ENCODE measurements around the gene HLA-DMA.

HLA-DMA gene

DNA sequence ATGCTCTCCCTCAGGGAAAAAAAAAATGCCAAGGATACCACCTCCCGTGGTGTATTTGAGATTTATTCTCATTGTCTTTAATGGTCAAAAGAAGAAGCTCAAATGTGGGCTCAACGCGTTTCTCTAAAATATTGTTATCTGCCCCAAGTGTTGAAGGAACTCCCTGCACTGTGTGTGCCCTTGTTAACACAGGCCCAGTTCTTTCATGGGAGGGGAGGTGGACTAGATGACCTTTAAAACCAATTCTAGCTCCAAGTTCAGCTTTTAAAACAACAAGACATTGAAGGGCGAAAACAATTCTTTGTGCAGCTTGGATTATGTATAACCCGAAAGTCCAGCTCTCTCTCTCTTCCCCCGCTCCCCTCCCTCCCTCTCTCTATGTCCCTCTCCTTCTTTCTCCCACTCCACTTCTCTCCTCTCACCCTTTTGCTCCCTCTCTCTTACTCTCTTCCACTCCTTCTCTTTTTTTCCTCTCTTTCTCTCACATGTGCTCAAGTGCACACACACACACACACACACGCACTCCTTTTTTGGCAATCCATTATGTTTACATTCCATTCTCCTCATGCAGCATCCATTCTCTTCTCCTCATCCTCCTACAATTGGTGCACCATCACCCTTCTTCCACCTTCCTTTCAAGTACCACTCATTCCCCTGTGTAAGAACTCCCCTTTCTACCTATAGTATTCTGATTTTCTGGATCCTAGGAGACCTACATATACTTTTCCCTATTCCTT, 20.6 kb downstream of the HLA-DMA start:
- peak; percentile 55 for DNase-seq

DNA sequence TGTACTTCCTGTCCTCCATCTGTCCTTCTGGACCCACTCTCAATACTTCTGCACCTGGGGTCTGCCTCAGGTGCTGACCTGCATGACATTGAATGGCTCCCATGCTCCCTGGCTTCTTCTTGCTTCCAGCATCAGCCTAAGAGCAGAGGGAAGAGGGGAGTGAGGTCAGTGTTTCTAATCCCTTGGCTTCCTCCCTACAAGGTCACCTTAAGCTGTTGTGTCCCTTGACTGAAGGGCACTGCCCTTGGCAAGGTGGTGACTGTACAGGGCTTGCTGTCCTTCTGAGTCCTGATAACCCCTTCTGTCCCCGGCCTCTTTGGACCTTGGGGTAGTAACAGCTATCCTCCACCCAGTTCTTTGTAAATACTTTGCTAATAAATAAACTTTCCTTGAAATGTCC, 21.7 kb downstream of the HLA-DMA start:
- DNase-seq, result no peak

DNA sequence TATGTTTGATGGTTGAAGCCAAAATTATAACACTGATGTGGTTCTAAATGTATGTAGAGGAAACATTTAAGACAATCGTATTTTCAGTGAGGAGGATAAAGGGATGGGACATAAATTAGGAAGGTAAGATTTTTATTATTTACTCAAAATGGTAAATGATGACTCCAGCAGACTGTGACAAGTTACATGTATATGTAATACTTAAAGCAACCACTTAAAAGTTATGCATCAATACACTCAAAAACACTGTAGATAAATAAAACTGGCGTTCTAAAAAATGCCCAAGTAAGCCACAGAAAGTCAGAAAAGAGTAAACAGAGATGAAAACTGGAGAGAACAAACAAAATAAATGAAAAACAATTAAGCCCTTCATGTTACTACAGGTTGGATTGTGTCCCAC, 30.8 kb downstream of the HLA-DMA start:
- no peak for DNase-seq

DNA sequence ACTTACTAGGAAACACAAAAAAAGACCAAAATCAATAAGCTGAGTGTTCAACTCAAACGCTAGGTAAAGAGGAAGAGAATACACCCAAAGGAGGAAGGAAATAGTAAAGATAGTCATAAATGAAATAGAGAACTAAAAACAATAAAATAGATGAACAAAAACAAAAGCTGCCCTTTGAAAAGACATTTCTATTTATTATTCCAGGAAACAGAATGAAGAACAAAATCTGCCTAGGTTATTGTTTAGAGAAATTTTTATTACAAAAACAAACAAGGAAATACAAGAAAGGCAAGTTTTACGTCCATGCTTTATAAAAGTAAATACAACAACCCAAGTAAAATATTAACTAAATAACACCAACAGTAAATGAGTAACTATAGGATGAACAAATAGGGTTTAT, 32.2 kb downstream of the HLA-DMA start:
- no peak for DNase-seq

- no peak for DNase-seq
These were observed 39.9 kb downstream of the HLA-DMA start for GRCh38 chr6:32912951-32913350.

DNA sequence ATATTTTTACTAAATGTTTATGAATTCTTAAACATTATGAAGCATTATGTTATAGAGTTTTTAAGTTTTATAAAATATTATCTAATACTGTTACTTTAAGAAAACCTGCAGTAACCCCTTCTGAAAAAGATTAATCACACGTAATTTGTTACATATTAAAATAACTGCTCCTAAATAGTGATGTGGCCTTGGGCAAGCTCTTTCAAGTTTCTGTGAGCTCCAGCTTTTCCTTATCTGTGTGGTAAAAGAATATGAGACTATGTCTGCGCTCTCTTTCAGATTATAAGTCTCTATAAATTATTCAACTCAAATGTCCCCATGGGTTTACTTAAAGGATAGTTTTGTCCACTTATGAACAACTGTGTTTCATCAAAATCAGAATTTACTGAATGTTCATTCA, 44.0 kb downstream of the HLA-DMA start:
- DNase-seq, result no peak

DNA sequence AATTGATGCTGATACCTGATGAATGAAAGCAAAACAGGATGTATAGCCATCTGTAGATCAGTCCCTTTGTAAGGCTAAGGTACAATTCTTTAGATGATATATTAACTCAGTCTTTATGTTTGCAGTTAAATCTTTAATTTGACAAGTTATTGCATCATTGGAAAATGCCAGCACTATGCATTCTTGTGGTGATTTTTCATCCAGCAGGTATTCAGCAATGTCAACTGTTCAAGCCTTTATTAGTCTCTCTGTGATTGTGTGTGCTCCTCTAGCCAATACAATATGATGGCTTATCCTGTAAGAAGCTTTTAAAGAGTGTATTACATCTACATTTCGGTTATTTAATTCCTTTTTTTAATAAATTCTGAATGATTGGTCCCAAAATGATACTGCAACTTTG, 46.4 kb downstream of the HLA-DMA start:
- DNase-seq, result peak; percentile 78

DNA sequence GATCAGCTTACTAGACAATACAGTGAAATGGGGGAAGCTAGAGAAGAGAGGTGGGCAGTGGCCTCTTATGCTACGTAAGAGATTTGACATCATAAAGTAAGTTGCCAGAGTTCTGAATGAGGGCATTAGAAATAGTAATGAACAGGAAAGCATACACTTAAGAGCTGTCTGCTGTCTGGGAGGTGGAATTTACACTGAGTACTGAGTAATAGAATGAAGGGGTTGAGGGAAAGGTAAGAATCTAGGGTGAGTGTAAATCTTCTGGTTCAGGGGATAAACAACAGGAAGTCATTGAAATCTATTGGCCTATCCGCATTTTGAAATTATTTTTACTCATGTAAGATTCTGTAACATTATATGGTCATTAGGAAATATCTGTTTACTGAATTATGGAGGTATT, 47.8 kb downstream of the HLA-DMA start:
- DNase-seq, result peak; percentile 10

GRCh38 chr6:32903952-32904351, 48.9 kb downstream of the HLA-DMA start:
- no peak for DNase-seq

Measured in fibroblast of skin of abdomen (primary cell).